Epithelial cell of proximal tubule (primary cell): ENCODE data around the gene CKB. TPM values are rescaled to one million over a fixed set of nuclear protein-coding genes. Genes with fewer than 3 reads are reported as not detected.

Source experiments
- DNase-seq: peaks from one replicate; pipeline ENCODE4 v3.0.0-alpha.2; 2011; ENCODE audit warnings: low read depth
- H3K4me3 ChIP-seq: 2 replicates; pipeline ENCODE4 v1.5.1; 2011; ENCODE audit warnings: low read depth, mild to moderate bottlenecking, low read length
- total RNA-seq: library from RNA; depleted of rRNA; stranded (reverse); fragments of >200 nt; gene quantifications from 2 replicates; pipeline ENCODE4 v1.2.3, GENCODE V29; 2015
- TF ChIP-seq, protein P1 (sequence below): conservative IDR thresholded peaks from 2 replicates; pipeline ENCODE4 v1.5.1; 2012; ENCODE audit warnings: low read depth, mild to moderate bottlenecking, low read length

Gene CKB
- total RNA-seq, 1 donor from 2014 or later: 789 TPM

DNA sequence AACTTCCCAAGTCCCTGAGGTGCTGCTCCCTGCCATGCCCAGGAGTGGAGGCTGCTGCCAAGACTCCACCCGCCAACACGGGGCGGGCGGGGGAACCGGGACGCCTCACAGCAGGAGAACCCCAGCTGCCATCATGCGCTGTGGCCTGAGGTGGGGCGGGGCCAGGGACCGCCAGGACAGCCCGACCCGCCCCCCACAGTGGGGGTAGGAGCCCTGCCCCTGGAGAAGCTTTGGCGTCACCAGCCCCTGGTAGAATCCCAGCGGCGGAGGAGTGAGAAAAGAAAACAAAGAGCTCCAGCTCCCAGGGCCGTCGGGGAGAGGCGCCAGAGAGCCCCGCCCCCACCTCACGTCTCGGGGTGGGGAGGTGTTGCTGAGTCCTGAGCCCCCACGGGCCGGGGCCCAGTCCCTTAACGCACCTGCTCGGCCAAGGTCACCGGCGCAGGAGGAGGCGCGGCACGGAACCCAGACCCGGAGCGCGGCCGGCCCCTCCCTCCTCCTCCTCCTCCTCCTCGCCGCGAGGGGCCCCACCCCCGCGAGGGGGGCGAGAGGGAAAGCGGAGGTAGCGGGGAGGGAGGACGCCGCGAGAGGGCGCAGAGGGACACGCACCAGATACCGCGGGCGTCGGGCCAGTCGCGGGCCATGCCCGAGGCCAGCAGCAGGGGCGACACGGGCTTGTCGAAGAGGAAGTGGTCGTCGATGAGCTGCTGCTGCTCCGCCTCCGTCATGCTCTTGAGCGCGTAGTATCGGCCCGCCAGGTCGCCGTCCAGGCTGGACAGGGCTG is 1.8 kb downstream of the CKB start:
- TF ChIP-seq, protein P1, sequence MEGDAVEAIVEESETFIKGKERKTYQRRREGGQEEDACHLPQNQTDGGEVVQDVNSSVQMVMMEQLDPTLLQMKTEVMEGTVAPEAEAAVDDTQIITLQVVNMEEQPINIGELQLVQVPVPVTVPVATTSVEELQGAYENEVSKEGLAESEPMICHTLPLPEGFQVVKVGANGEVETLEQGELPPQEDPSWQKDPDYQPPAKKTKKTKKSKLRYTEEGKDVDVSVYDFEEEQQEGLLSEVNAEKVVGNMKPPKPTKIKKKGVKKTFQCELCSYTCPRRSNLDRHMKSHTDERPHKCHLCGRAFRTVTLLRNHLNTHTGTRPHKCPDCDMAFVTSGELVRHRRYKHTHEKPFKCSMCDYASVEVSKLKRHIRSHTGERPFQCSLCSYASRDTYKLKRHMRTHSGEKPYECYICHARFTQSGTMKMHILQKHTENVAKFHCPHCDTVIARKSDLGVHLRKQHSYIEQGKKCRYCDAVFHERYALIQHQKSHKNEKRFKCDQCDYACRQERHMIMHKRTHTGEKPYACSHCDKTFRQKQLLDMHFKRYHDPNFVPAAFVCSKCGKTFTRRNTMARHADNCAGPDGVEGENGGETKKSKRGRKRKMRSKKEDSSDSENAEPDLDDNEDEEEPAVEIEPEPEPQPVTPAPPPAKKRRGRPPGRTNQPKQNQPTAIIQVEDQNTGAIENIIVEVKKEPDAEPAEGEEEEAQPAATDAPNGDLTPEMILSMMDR: peak; percentile 49
- H3K4me3 ChIP-seq: peak overlapping the region; percentile 72
- DNase-seq: no peak

DNA sequence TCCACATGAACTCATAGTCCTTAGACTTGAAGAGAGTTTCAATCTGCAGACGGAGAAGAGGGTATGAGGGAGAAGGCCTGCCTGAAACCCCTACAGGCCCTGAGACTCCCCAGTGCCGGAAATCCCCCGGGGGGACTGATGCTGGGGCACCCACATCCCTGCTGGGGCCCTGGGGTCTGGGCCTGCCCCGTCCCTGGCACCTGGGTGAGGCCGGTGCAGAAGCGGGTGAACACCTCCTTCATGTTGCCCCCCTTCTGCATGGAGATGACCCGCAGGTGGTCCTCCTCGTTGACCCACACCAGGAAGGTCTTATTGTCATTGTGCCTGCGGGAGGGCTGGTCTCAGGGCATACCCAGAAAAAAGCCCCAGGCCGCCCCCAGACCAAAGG is 2.4 kb downstream of the CKB start:
- TF ChIP-seq, protein P1: no peak
- peak overlapping the region; percentile 72 for H3K4me3 ChIP-seq
- DNase-seq: no peak

DNA sequence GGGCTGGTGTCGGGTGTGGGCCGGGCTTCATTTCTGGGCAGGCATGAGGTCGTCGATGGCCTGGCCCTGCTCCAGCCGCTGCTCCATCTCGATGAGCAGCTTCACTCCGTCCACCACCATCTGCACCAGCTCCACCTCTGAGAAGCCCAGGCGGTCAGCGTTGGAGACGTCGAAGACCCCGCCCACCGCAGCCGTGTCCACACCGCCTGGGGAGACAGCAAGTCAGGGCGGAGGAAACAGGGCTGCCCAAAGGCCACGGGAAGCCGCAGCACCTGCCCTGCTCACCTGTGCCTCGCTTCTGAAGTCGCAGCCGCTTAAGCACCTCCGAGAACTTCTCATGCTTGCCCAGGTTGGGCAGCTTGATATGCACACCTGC is 2.8 kb downstream of the CKB start:
- TF ChIP-seq, protein P1: no peak

DNA sequence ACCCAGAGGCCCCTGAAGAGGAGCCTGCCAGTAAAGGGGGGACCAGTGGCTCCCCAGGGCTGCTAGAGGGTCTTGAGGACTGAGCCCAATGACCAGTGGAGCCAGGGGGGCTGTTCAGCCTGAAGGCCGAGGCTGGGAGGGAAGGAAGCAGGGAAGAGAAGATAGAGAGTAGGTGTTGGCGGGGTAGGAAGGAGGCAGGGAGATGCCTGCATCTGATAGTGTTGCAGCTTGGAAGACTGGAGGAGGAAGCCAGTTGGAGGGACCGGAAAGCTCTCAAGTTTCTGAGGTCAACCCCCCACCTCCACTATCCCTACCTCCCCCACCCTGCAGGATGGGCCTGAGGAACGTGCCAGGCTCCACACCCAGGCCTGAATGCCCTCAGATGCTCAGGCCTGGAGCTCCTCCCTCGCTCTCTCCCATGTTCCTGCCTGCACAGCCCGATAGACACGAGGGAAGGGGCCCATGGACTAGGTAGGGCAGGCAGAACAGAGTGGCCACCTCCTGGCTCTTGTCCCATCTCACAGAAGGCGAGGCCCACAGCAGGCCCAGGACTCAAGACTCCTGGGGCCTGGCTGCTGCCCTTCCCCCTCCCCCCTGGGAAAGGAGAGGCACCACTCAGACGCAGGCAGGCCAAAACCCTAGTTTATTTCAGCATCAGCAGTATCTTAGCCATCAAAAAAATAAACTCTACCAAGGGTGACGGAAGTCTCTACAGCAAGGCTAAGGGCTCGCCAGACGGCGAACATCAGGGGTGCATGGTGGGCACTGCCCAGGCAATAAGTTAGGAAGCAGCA is 3.4 kb downstream of the CKB start:
- DNase-seq: no peak

More for the DNA sequence above, 2.8 kb downstream of the CKB start:
- no peak for DNase-seq
- H3K4me3 ChIP-seq: peak overlapping the region; percentile 72

DNA sequence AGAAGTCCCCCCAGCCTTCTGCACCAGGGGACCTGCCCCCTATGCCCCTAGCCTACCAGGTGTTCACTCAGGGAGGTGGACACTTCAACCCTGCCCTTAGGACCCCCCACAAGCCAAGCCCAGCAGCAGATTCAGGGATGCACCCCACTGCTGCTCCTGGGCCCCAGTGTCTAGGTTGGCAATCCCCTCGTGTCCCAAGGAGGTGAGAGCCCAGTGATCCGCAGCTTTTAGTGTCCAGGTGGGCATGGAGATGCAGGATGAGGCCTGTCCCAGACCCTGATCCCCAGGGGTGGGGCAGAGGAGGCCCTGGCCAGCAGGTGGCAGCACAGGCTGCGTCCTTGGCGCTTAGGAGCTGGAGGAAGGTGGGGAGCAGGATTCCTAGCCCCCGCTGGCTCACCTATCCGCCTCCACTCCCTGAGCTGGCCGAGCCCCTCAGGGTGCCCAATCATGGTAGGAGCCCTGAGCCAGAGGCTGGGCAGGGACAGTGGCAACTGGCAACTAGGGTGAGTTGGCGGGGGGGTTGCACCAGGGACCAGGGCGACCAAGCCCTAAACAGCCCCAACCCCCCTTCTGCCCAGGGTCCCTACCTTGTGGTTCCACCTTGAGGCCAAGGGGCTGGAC is 4.1 kb downstream of the CKB start:
- DNase-seq: no peak
- no peak overlapping the region for H3K4me3 ChIP-seq

More for the DNA sequence above, 3.4 kb downstream of the CKB start:
- peak overlapping the region; percentile 72 for H3K4me3 ChIP-seq
- TF ChIP-seq, protein P1: no peak

DNA sequence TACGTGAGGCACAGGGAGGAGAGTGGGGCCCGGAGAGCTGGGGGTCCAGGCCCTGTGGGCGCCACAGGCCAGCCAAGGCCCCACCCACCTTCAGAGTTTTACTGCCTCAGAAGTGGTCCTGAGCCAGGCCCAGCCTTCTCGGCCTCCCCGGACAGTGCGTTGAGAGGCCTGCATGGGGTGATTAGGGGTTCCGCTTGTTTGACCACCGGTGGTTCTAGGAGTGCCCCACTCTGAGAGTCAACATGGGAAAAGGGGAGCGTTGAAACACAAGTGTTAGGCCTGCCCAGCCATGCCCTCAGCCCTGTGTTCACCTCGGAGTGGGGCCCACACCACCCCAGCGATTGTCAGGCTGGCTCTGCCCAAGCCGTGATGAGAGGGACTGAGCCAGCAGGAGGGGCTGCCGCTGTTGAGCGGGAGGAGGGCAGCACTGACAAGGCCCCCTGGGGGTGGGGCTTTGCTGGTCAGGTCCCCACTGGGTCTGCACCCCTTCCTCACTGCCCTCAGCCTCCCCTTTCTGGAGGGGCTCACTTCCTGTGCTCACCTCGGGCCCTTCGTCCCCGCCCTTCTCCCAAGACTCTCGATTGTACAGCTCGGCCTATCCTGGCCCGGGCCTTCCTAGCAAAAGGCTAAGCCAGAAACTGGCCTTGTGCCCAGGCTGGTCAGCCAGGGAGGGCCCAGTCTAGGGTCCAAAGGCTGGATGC is 4.8 kb downstream of the CKB start:
- DNase-seq: no peak
- H3K4me3 ChIP-seq: no peak overlapping the region
- TF ChIP-seq, protein P1: no peak

More for the DNA sequence above, 4.1 kb downstream of the CKB start:
- TF ChIP-seq, protein P1: peak; percentile 90
